DND-41 (cell line): Measurements from ENCODE around the gene GGT5.
"Not testable (repeated sequence)": the region's sequence is repeated elsewhere in the genome, so short reads cannot be mapped to it uniquely, and the experiment has no call there.

ENCODE experiments used
- CTCF ChIP-seq: IDR thresholded peaks from 2 replicates; pipeline ENCODE4 v1.5.1; 2012; ENCODE audit warnings: borderline replicate concordance, low read length, moderate library complexity, mild to moderate bottlenecking; ENCODE audit not compliant: poor library complexity, severe bottlenecking; ENCODE audit errors: extremely low read depth
- EZH2 ChIP-seq: IDR thresholded peaks from 3 replicates; pipeline ENCODE4 v1.6.1; 2012; ENCODE audit warnings: borderline replicate concordance, low read depth, mild to moderate bottlenecking, moderate library complexity, low read length, inconsistent platforms; ENCODE audit not compliant: severe bottlenecking

GRCh38 chr22:24287801-24288200 lies 42.9 kb upstream of the GGT5 start:
- not testable (repeated sequence) for TF ChIP-seq EZH2, CTCF
